CD4-positive, CD25-positive, alpha-beta regulatory T cell (primary cell): Measurements from ENCODE around the gene PPP2R5B. TPM values are rescaled to one million over a fixed set of nuclear protein-coding genes. Genes with fewer than 3 reads are reported as not detected.

ENCODE experiments used
- ATAC-seq, 2 donors: fragments of 150-1000 bp; cut with Tn5 transposase; one replicate each; pipeline ENCODE4 v1.10.0; 2021; ENCODE audit warnings: low read depth in 2 of 2, moderate number of reproducible peaks in 2 of 2, moderate library complexity in 1 of 2
- DNase-seq, 3 donors: peaks; one replicate each; pipeline versions ENCODE4 v3.0.0 to v3.0.0-alpha.2; 2012 to 2022; ENCODE audit warnings: mixed read lengths in 1 of 3
- H3K27ac ChIP-seq: one replicate; pipeline ENCODE4 v1.7.0; 2013; ENCODE audit warnings: mild to moderate bottlenecking, low read length; ENCODE audit not compliant: insufficient read depth, poor library complexity, severe bottlenecking
- H3K27me3 ChIP-seq: one replicate; pipeline ENCODE4 v1.7.0; 2013; ENCODE audit warnings: low read length; ENCODE audit not compliant: control insufficient read depth, insufficient read depth
- H3K36me3 ChIP-seq: one replicate; pipeline ENCODE4 v1.7.0; 2013; ENCODE audit warnings: mild to moderate bottlenecking, low read length, moderate library complexity; ENCODE audit not compliant: control insufficient read depth, insufficient read depth
- H3K4me1 ChIP-seq: 2 replicates; pipeline ENCODE4 v1.7.0; 2013; ENCODE audit warnings: mild to moderate bottlenecking, low read length; ENCODE audit not compliant: insufficient read depth, control insufficient read depth, poor library complexity, severe bottlenecking
- H3K4me3 ChIP-seq: one replicate; pipeline ENCODE4 v1.7.0; 2013; ENCODE audit warnings: low read depth, mild to moderate bottlenecking, low read length, moderate library complexity
- H3K9me3 ChIP-seq, 2 experiments: 1 replicate in 1 of 2; 2 replicates in 1 of 2; pipeline ENCODE4 v1.7.0; 2013; ENCODE audit warnings: low read length in 2 of 2, mild to moderate bottlenecking in 1 of 2, moderate library complexity in 1 of 2; ENCODE audit not compliant: control insufficient read depth in 2 of 2
- H3K27ac Mint-ChIP-seq, 3 donors: one replicate each; pipeline ENCODE4 v1.8.0; 2020 to 2022; ENCODE audit warnings: mild to moderate bottlenecking in 3 of 3, mixed read lengths in 3 of 3, moderate library complexity in 2 of 3
- H3K27me3 Mint-ChIP-seq: one replicate; pipeline ENCODE4 v1.8.0; 2022; ENCODE audit warnings: mild to moderate bottlenecking, mixed read lengths
- H3K36me3 Mint-ChIP-seq: one replicate; pipeline ENCODE4 v1.8.0; 2020; ENCODE audit warnings: mixed read lengths
- H3K4me1 Mint-ChIP-seq, 4 donors: one replicate each; pipeline ENCODE4 v1.8.0; 2020 to 2022; ENCODE audit warnings: mixed read lengths in 4 of 4, mild to moderate bottlenecking in 1 of 4
- H3K4me3 Mint-ChIP-seq, 4 donors: one replicate each; pipeline ENCODE4 v1.8.0; 2020 to 2022; ENCODE audit warnings: mild to moderate bottlenecking in 4 of 4, mixed read lengths in 4 of 4, moderate library complexity in 3 of 4
- H3K9me3 Mint-ChIP-seq, 7 donors: one replicate each; pipeline ENCODE4 v1.8.0; 2020 to 2022; ENCODE audit warnings: mixed read lengths in 7 of 7, mild to moderate bottlenecking in 3 of 7, moderate library complexity in 2 of 7
- polyA plus RNA-seq, 4 donors: library from polyadenylated mRNA; unstranded; fragments of 300-500 nt; fragmentation: Illumina TruSeq; gene quantifications; one replicate each; pipeline ENCODE4 v1.2.3, GENCODE V29; 2021
- total RNA-seq: library from RNA; stranded (reverse); gene quantifications from one replicate; pipeline ENCODE4 v1.2.3, GENCODE V29; 2022

Gene PPP2R5B
- total and polyA plus RNA-seq, 5 donors from 2014 or later = 3.6 to 34.5 (median 3.9) TPM

- no peak overlapping the region for H3K4me3 ChIP-seq
- Mint-ChIP-seq H3K9me3 (no peaks in the 10 kb centered on the region), H3K36me3 (no peaks in the 10 kb centered on the region)
Observed at GRCh38 chr11:64960719-64961118, 36.2 kb downstream of the PPP2R5B start.

GRCh38 chr11:64963072-64963631 lies 38.7 kb downstream of the PPP2R5B start:
- Histone ChIP-seq H3K4me1 (no peaks in the 10 kb centered on the region), H3K36me3 (no peaks in the 10 kb centered on the region), H3K27me3 (peaks cover 2% of the 10 kb centered on the region), H3K27ac (no peak overlapping the region), H3K9me3 (no peaks in the 10 kb centered on the region), H3K4me3 (no peak overlapping the region)
- H3K36me3 Mint-ChIP-seq = no peaks in the 10 kb centered on the region
- no peak overlapping the region for H3K4me3 Mint-ChIP-seq
- ATAC-seq = no peak
- H3K4me1 Mint-ChIP-seq = no peaks in the 10 kb centered on the region
- no peak overlapping the region for H3K27ac Mint-ChIP-seq
- H3K27me3 Mint-ChIP-seq = peaks cover 12% of the 10 kb centered on the region
- no peaks in the 10 kb centered on the region for H3K9me3 Mint-ChIP-seq
- no peak for DNase-seq

More at GRCh38 chr11:64960719-64961118, 36.2 kb downstream of the PPP2R5B start:
- Histone ChIP-seq H3K4me1 (no peaks in the 10 kb centered on the region), H3K36me3 (no peaks in the 10 kb centered on the region), H3K9me3 (no peaks in the 10 kb centered on the region), H3K27ac (no peak overlapping the region), H3K27me3 (peaks cover 2% of the 10 kb centered on the region)
- DNase-seq = no peak
- Mint-ChIP-seq H3K27ac (peak overlapping the region in 1 of 3 donors; percentile 35), H3K4me1 (no peaks in the 10 kb centered on the region), H3K4me3 (no peak overlapping the region), H3K27me3 (peaks cover 18% of the 10 kb centered on the region)
- ATAC-seq = no peak

DNA sequence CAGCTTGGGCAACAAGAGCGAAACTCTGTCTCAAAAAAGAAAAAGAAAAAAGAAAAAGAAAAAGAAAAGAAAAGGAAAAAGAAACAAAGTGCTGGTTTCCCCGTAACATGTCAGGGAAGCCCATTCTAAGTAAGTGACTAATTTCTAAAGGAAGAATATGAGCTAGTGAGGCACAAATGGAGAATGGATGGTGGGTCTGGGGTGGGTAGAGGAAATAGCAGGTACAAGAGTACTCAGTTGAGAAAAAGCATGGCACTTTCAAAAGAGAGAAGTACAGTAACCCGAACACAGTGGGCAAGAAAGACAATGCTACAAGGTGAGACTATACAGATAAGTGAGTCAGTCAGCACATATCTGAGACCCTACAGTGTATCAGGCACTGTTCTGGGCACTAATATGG lies 42.9 kb downstream of the PPP2R5B start:
- Histone ChIP-seq H3K27ac (no peak overlapping the region), H3K4me3 (no peak overlapping the region), H3K4me1 (peaks cover 10% of the 10 kb centered on the region), H3K27me3 (no peaks in the 10 kb centered on the region), H3K9me3 (no peaks in the 10 kb centered on the region), H3K36me3 (no peaks in the 10 kb centered on the region)
- Mint-ChIP-seq H3K9me3 (no peaks in the 10 kb centered on the region), H3K4me1 (peaks cover 4 to 16% (median 10%) of the 10 kb centered on the region in 4 donors), H3K4me3 (peak overlapping the region in 1 of 4 donors; percentile 84), H3K36me3 (no peaks in the 10 kb centered on the region), H3K27ac (no peak overlapping the region), H3K27me3 (peaks cover 14% of the 10 kb centered on the region)
- ATAC-seq (no peak), DNase-seq (no peak)

DNA sequence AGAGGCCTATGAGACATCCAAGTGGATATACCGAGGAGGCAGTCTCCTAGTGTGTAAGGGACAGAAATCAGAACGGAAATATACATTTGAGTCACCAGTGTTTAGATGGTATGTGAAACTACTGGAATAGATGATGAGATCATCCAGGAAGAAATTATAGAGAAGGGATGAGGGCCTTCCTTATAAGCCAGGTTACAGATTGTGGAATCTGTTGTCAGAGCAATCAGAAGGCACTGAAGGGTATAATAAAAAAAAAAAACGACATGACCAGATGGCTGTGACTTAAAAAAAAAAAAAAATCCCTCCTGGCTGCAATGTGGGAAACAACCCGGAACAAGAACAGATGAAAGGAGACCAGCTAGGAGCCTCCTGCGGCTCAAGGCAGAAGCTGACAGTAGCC lies 44.7 kb downstream of the PPP2R5B start:
- Histone ChIP-seq H3K4me3 (no peak overlapping the region), H3K9me3 (no peaks in the 10 kb centered on the region), H3K27me3 (no peaks in the 10 kb centered on the region), H3K27ac (no peak overlapping the region), H3K36me3 (no peaks in the 10 kb centered on the region), H3K4me1 (peaks cover 10% of the 10 kb centered on the region)
- peaks cover 4 to 16% (median 10%) of the 10 kb centered on the region in 4 donors for H3K4me1 Mint-ChIP-seq
- H3K27ac Mint-ChIP-seq = peak overlapping the region; percentile 4 to 9 (median 8)
- no peaks in the 10 kb centered on the region for H3K36me3 Mint-ChIP-seq
- no peak for ATAC-seq
- no peaks in the 10 kb centered on the region for H3K9me3 Mint-ChIP-seq
- peaks cover 14% of the 10 kb centered on the region for H3K27me3 Mint-ChIP-seq
- peak overlapping the region in 2 of 4 donors; percentile 17 to 28 for H3K4me3 Mint-ChIP-seq
- DNase-seq = no peak

DNA sequence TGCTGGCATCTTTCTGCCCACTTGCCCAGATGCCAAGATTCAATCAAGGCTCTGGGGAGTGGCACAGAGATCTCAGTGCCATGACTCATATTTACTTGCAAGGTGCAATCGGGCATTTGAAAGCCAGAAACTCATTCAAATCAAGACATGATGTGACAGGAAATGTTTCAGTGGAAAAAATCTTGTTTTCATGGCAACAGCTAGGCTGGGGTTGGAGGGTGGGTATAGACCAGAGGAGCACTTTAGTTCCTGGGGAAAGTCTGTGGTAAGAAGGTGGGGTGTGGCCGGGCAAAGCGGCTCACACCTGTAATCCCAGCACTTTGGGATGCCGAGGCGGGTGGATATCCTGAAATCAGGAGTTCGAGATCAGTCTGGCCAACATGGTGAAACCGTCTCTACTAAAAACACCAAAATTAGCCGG lies 46.3 kb downstream of the PPP2R5B start:
- DNase-seq = peak in 1 of 3 donors; percentile 45
- peaks cover 14% of the 10 kb centered on the region for H3K27me3 Mint-ChIP-seq
- peaks cover 10% of the 10 kb centered on the region for H3K4me1 ChIP-seq
- H3K36me3 Mint-ChIP-seq = no peaks in the 10 kb centered on the region
- ATAC-seq = peak in 1 of 2 donors; percentile 19
- H3K27me3 ChIP-seq = no peaks in the 10 kb centered on the region
- H3K27ac ChIP-seq = no peak overlapping the region
- H3K9me3 Mint-ChIP-seq = peaks cover 0 to 3% (median 0%) of the 10 kb centered on the region in 7 donors
- peak overlapping the region in 3 of 4 donors; percentile 63 to 79 (median 76) for H3K4me3 Mint-ChIP-seq
- H3K4me1 Mint-ChIP-seq = peaks cover 4 to 16% (median 11%) of the 10 kb centered on the region in 4 donors
- no peaks in the 10 kb centered on the region for H3K36me3 ChIP-seq
- H3K27ac Mint-ChIP-seq = peak overlapping the region in 2 of 3 donors; percentile 21 to 71
- H3K9me3 ChIP-seq = no peaks in the 10 kb centered on the region
- H3K4me3 ChIP-seq = no peak overlapping the region

- peak within 1 kb of the TSS; percentile 33 for H3K27ac ChIP-seq
- no peak within 1 kb of the TSS for H3K4me3 ChIP-seq
- peak within 1 kb of the TSS; percentile 27 to 80 (median 71) for H3K4me3 Mint-ChIP-seq
- H3K36me3 ChIP-seq = no peaks in the 10 kb centered on the region
- DNase-seq = peak; percentile 76 to 89 (median 83)
- H3K9me3 ChIP-seq = no peaks in the 10 kb centered on the region
- H3K36me3 Mint-ChIP-seq = no peaks in the 10 kb centered on the region
- H3K27ac Mint-ChIP-seq = peak within 1 kb of the TSS; percentile 23 to 71 (median 55)
- peak; percentile 54 to 69 for ATAC-seq
- peaks cover 10% of the 10 kb centered on the region for H3K4me1 ChIP-seq
- peaks cover 0 to 3% (median 0%) of the 10 kb centered on the region in 7 donors for H3K9me3 Mint-ChIP-seq
- peaks cover 14% of the 10 kb centered on the region for H3K27me3 Mint-ChIP-seq
- H3K27me3 ChIP-seq = no peaks in the 10 kb centered on the region
- H3K4me1 Mint-ChIP-seq = peaks cover 4 to 16% (median 11%) of the 10 kb centered on the region in 4 donors
Observed at GRCh38 chr11:64971421-64972233, 47.1 kb downstream of the PPP2R5B start, which contains the start of gene MAJIN. Gene MAJIN (minus strand): TSS chr11:64972108. CDS start chr11:64959405, 12,703 bp downstream.

DNA sequence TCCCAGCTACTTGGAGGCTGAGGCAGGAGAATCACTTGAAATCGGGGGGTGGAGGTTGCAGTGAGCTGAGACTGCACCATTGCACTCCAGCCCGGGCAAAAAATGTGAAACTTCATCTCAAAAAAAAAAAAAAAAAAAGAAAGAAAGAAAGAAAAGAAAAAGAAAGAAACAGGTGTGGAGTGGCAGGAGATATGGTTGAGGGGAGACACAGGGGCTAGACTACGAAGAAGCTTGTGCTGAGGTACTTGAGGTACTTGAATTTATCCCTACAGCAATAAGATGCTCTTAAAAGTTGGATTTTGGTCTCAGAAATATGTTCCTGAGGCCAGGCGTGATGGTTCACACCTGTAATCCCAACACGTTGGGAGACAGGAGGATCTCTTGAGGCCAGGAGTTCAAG lies 49.6 kb downstream of the PPP2R5B start:
- ATAC-seq (no peak), DNase-seq (no peak)
- peaks cover 10% of the 10 kb centered on the region for H3K4me1 ChIP-seq
- no peak overlapping the region for H3K27ac ChIP-seq
- Mint-ChIP-seq H3K27me3 (peaks cover 7% of the 10 kb centered on the region), H3K4me1 (peaks cover 4 to 16% (median 9%) of the 10 kb centered on the region in 4 donors), H3K9me3 (peaks cover 0 to 3% (median 0%) of the 10 kb centered on the region in 7 donors), H3K36me3 (no peaks in the 10 kb centered on the region), H3K4me3 (no peak overlapping the region), H3K27ac (peak overlapping the region in 1 of 3 donors; percentile 60)
- no peaks in the 10 kb centered on the region for H3K9me3 ChIP-seq
- no peak overlapping the region for H3K4me3 ChIP-seq
- no peaks in the 10 kb centered on the region for H3K27me3 ChIP-seq
- H3K36me3 ChIP-seq = no peaks in the 10 kb centered on the region
